Mammary epithelial cell (primary cell): ENCODE measurements around the gene ATP5F1E.

Source experiments
- CTCF ChIP-seq, 2 donors: IDR thresholded peaks in 1 of 2; conservative IDR thresholded peaks in 1 of 2; 2 replicates each; pipeline ENCODE4 v1.5.1; 2011 to 2012; ENCODE audit warnings: inconsistent platforms in 2 of 2, low read length in 2 of 2, mild to moderate bottlenecking in 2 of 2, control low read depth in 1 of 2, low read depth in 1 of 2; ENCODE audit not compliant: insufficient read depth in 1 of 2; ENCODE audit errors: extremely low read depth in 1 of 2
- EZH2 ChIP-seq: IDR thresholded peaks from 2 replicates; pipeline ENCODE4 v1.6.1; 2012; ENCODE audit warnings: low read length, inconsistent platforms, borderline replicate concordance

DNA sequence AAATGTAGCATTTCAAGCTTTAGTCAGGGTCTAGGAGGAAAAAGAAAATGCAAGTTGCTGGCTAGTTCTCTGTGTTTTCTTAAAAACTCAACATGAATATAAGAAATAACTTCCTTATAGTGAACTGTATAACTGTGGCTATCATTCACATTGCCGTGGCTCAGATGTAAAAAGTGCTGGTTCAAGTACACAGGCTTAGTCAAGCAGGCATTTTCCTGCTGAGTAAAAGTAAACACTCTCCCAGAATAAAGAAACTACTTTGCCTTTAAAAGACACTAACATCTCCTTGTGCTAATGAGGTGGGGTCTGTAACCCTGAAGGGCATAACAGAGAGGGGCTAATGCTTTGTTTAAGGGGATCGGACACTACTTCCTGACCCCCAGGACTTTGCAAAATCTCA lies 3.3 kb downstream of the ATP5F1E start:
- TF ChIP-seq CTCF (conservative IDR thresholded peaks at IDR 0.05 in 1 of 2, IDR thresholded peaks at IDR 0.05 in 1 of 2; ENCODE audit: extremely low read depth in 1 of 2, insufficient read depth in 1 of 2, low read depth in 1 of 2, low read length in 2 of 2) (no peak), EZH2 (no peak)
